Omental fat pad (tissue), 4 donors: ENCODE results near the gene ZDHHC14. TPM values are rescaled to one million over a fixed set of nuclear protein-coding genes. Genes with fewer than 3 reads are reported as not detected.

Experiments used
- ATAC-seq: fragments of 150-250 bp; one replicate; pipeline ENCODE4 v1.9.1; 2016; ENCODE audit warnings: mild to moderate bottlenecking, moderate library complexity; ENCODE audit not compliant: low FRiP score
- DNase-seq: peaks from one replicate; pipeline ENCODE4 v3.0.0-alpha.2; 2019; ENCODE audit warnings: low spot score
- total RNA-seq, 4 donors: library from RNA; depleted of rRNA; stranded (reverse); fragments of >200 nt; gene quantifications; one replicate each; pipeline ENCODE4 v1.1.0, GENCODE V29; 2016
- TF ChIP-seq, protein P1 (sequence below), 3 donors: fragments of 450-650 bp; IDR thresholded peaks; one replicate each; pipeline ENCODE4 v1.5.1; 2016 to 2017; ENCODE audit warnings: antibody characterized with exemption in 3 of 3, mild to moderate bottlenecking in 3 of 3, moderate library complexity in 2 of 3

ZDHHC14 gene
- total RNA-seq, 4 donors from 2014 or later: 5.6 to 13.7 (median 6.9) TPM

GRCh38 chr6:157452096-157452495 is 71.1 kb downstream of the ZDHHC14 start:
- TF ChIP-seq, protein P1, sequence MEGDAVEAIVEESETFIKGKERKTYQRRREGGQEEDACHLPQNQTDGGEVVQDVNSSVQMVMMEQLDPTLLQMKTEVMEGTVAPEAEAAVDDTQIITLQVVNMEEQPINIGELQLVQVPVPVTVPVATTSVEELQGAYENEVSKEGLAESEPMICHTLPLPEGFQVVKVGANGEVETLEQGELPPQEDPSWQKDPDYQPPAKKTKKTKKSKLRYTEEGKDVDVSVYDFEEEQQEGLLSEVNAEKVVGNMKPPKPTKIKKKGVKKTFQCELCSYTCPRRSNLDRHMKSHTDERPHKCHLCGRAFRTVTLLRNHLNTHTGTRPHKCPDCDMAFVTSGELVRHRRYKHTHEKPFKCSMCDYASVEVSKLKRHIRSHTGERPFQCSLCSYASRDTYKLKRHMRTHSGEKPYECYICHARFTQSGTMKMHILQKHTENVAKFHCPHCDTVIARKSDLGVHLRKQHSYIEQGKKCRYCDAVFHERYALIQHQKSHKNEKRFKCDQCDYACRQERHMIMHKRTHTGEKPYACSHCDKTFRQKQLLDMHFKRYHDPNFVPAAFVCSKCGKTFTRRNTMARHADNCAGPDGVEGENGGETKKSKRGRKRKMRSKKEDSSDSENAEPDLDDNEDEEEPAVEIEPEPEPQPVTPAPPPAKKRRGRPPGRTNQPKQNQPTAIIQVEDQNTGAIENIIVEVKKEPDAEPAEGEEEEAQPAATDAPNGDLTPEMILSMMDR (IDR thresholded peaks at IDR 0.05): no peak
- ATAC-seq: no peak
- no peak for DNase-seq

- ATAC-seq: no peak
- TF ChIP-seq, protein P1 (IDR thresholded peaks at IDR 0.05): no peak
- no peak for DNase-seq
These were observed 72.1 kb downstream of the ZDHHC14 start for GRCh38 chr6:157453131-157453530.

DNA sequence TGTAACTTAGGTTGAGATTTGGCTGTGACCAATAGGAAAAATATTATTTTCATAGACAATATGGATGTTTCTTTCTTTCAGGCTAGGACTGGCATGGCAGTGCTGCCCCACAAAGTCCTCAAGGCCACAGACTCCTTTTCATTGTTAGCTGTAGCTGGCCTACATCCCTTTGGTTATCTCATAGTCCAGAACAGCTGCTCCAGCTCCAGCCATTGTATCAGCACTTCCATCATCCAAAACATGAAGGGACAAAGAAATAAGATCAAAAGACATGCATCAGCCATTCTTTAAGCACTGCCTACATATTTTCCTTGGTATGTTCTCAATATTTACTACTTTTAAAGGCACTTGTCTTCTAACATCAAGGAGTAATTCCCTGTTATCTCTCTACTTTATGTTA is 73.0 kb downstream of the ZDHHC14 start:
- DNase-seq (no peak), ATAC-seq (no peak)
- TF ChIP-seq, protein P1 (IDR thresholded peaks at IDR 0.05): no peak

DNA sequence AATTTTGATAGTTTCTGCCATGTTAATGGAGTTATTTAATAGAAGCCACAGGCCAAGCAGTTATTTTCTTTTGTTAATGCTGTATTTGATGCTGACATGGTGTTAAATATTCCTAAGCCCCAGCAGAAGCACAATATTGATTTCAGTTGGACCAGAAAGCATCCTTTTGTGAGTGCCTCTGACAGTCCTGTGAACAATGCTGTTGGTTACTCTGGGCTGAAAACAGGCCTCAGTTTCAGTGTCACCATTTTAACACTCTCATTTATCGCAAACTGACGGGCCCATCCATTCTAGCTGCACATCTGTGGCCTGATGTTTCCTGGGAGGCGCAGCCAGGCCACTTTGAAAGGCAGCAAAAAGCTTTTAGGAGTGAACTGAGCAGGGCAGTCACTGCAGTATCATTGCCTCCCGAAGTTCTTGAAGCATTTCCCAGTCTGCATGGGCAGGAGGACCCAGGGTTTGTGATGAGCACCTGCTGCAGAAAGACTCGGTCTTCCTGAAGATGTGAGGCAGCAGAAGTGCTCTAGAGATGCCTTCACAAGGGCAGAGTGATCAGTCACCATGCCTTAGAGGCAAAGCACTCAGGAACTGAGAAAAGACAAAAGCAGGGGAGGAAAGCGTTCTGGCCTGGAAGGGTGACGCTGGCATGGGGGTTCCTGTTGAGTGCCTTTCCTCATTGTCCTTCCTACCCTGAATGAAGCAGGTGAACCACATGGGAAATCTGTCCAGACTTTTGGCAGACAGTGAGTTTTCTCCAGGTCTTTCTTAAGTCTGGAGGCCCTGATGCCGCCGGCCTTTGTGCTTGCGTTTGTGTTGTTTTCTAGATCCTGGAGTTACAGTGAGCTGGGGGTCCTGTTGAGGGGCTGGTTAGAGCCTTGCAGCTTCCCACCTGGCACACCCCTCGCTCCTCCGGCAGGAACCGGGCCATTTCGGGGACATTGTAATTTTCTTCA is 74.0 kb downstream of the ZDHHC14 start:
- TF ChIP-seq, protein P1 (IDR thresholded peaks at IDR 0.05): no peak
- DNase-seq (no peak), ATAC-seq (no peak)

DNA sequence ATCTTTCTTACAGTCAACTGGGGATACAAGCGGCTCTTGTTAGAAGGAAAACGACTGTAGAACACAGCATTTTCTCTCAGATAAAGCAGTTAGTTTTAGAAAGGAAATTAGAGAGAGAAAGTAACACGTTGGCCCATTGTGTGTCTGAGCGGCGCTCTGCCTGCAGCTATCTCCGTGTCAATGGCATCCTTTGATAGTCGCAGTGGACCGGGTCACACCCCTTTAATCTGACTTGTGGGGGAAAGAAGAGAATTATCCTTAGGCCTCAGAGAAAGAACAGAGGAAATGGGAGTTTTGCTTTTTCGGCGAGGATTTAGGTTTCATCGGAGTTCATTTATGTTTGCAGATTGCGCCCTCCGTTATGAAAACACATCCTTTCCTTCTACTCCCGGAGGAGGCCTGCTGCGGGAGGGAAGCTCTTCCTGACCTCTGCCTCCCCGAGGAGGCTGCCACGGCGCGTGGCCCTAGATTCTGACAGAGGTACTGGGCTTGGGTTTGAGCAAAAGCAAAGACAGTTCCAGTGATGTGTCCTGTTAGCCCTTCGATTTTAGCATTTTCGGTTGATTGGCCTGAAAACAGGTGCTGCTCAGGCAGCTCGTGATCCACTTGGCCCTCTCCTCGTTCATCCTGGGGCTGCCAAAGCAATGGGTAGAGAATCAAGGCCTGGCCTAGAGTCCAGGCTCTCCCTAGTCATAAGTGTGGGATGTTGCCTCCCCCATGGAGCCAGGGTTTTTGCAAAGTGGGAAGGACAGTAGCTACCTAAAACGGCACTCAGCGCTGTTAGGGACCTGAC is 74.9 kb downstream of the ZDHHC14 start:
- TF ChIP-seq, protein P1 (IDR thresholded peaks at IDR 0.05): no peak
- DNase-seq (no peak), ATAC-seq (no peak)

DNA sequence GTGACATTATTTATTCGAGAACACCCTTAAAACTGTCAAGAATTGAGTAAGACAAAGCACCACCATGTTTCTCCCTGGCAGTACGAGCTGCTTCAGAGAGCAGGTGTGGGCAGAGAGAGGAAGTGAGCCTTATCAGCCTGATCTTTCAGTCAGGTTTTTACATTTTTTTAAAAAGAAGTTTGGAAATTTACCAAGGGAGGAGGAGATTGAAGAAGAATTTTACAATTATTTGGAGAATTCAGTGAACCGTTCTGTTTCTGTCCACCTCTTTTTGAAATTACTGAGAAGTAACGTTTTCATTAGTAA is 75.5 kb downstream of the ZDHHC14 start:
- DNase-seq: no peak
- TF ChIP-seq, protein P1 (IDR thresholded peaks at IDR 0.05): no peak
- ATAC-seq: no peak
